Endothelial cell of umbilical vein (primary cell): Measurements from ENCODE around the gene ASL. TPM values are rescaled to one million over a fixed set of nuclear protein-coding genes. Genes with fewer than 3 reads are reported as not detected.

Experiments
- BruUV-seq: library from RNA; stranded (reverse); fragments of 400-500 nt; replicated peaks from 2 replicates; lab custom pipeline; 2021; lab: Mats Ljungman, UMichigan
- CTCF ChIA-PET: fragments of 300-600, 350-600 bp; sonication (Branson Sonifier 250); formaldehyde crosslinking; loops from one replicate; lab custom pipeline; 2021; ENCODE audit warnings: antibody characterized with exemption, inconsistent platforms; lab: Charles Lee
- POLR2A ChIA-PET: fragments of 300-600, 350-600 bp; sonication (Branson Sonifier 250); formaldehyde crosslinking; loops from one replicate; lab custom pipeline; 2021; ENCODE audit warnings: antibody characterized with exemption, inconsistent platforms; lab: Charles Lee
- DNase-seq: peaks from one replicate; pipeline ENCODE4 v3.0.0-alpha.2; 2011; ENCODE audit warnings: low read depth, low spot score
- FAIRE-seq: peaks from 2 replicates; lab custom pipeline; 2011; peaks lifted over from hg19 to GRCh38; lab: Jason Lieb, UNC
- H2AFZ ChIP-seq: 2 replicates; pipeline ENCODE4 v1.6.0; 2012; ENCODE audit warnings: low read depth, low read length, control low read depth, inconsistent platforms
- H3K27ac ChIP-seq: 2 replicates; pipeline ENCODE4 v1.5.1; 2011; ENCODE audit warnings: low read depth, mild to moderate bottlenecking, control low read depth, low read length, moderate library complexity; ENCODE audit not compliant: insufficient read depth
- H3K27me3 ChIP-seq, 2 experiments: 2 replicates each; pipeline versions ENCODE4 v1.6.0 to v1.6.1; 2011; ENCODE audit warnings: low read length in 2 of 2, mixed read lengths in 1 of 2; ENCODE audit not compliant: control insufficient read depth in 2 of 2, insufficient read depth in 2 of 2
- H3K36me3 ChIP-seq, 2 experiments: 2 replicates in 1 of 2; 3 replicates in 1 of 2; pipeline ENCODE4 v1.5.1; 2011; ENCODE audit warnings: low read length in 2 of 2, mild to moderate bottlenecking in 1 of 2, moderate library complexity in 1 of 2; ENCODE audit not compliant: control insufficient read depth in 2 of 2, insufficient read depth in 2 of 2; ENCODE audit errors: extremely low read depth in 1 of 2
- H3K4me1 ChIP-seq: 3 replicates; pipeline ENCODE4 v1.5.1; 2011; ENCODE audit warnings: mild to moderate bottlenecking, low read length; ENCODE audit not compliant: control insufficient read depth, insufficient read depth; ENCODE audit errors: extremely low read depth
- H3K4me2 ChIP-seq: 2 replicates; pipeline ENCODE4 v1.6.1; 2011; ENCODE audit warnings: low read length, control low read depth, mixed read lengths; ENCODE audit not compliant: insufficient read depth
- H3K4me3 ChIP-seq, 3 experiments: fragments of 200-600 bp in 1 of 3; sonication (generic), shearing (Covaris generic) in 1 of 3; replicated peaks in 1 of 3; 2 replicates each; pipeline ENCODE4 v1.5.1; 2011 to 2016; ENCODE audit warnings: control low read depth in 3 of 3, low read length in 3 of 3, mild to moderate bottlenecking in 2 of 3, inconsistent platforms in 1 of 3, low read depth in 1 of 3, moderate library complexity in 1 of 3; ENCODE audit not compliant: insufficient read depth in 1 of 3
- H3K79me2 ChIP-seq: 2 replicates; pipeline ENCODE4 v1.6.0; 2012; ENCODE audit warnings: low read length, inconsistent platforms; ENCODE audit not compliant: control insufficient read depth, insufficient read depth
- H3K9ac ChIP-seq: replicated peaks from 2 replicates; pipeline ENCODE3; 2011; ENCODE audit warnings: low read length, control low read depth; ENCODE audit not compliant: insufficient read depth; ENCODE audit errors: extremely low read depth
- H3K9me1 ChIP-seq: replicated peaks from 3 replicates; pipeline ENCODE4 v1.6.0; 2011; ENCODE audit warnings: mild to moderate bottlenecking, low read length; ENCODE audit not compliant: control insufficient read depth, insufficient read depth; ENCODE audit errors: extremely low read depth
- H3K9me3 ChIP-seq: replicated peaks from 2 replicates; pipeline ENCODE4 v1.5.1; 2012; ENCODE audit warnings: low read length, inconsistent platforms; ENCODE audit not compliant: control insufficient read depth, insufficient read depth
- H4K20me1 ChIP-seq: replicated peaks from 2 replicates; pipeline ENCODE3; 2011; ENCODE audit warnings: mild to moderate bottlenecking, low read length; ENCODE audit not compliant: control insufficient read depth, insufficient read depth; ENCODE audit errors: extremely low read depth
- EZH2 ChIP-seq: IDR thresholded peaks from 2 replicates; pipeline ENCODE4 v1.6.1; 2012; ENCODE audit warnings: borderline replicate concordance, low read depth, mild to moderate bottlenecking, moderate library complexity, low read length, inconsistent platforms; ENCODE audit not compliant: severe bottlenecking
- FOS ChIP-seq: IDR thresholded peaks from 2 replicates; pipeline ENCODE4 v1.6.1; 2011; ENCODE audit warnings: mild to moderate bottlenecking, low read length, moderate library complexity, borderline replicate concordance; ENCODE audit not compliant: insufficient read depth
- GATA2 ChIP-seq: IDR thresholded peaks from 2 replicates; pipeline ENCODE4 v1.7.0; 2011; ENCODE audit warnings: low read depth, mild to moderate bottlenecking, moderate library complexity, mixed read lengths, low read length; ENCODE audit not compliant: insufficient read length, insufficient read depth
- JUN ChIP-seq: IDR thresholded peaks from 2 replicates; pipeline ENCODE4 v1.6.1; 2011; ENCODE audit warnings: borderline replicate concordance, low read depth; ENCODE audit not compliant: insufficient read length, insufficient read depth
- MYC ChIP-seq: IDR thresholded peaks from one replicate; pipeline ENCODE4 v1.6.1; 2011; ENCODE audit warnings: mild to moderate bottlenecking, low read depth, low read length
- POLR2A ChIP-seq: IDR thresholded peaks from 2 replicates; pipeline ENCODE4 v1.6.1; 2012; ENCODE audit warnings: low read depth, mild to moderate bottlenecking, control low read depth, low read length
- POLR2AphosphoS5 ChIP-seq: IDR thresholded peaks from 2 replicates; pipeline ENCODE4 v1.6.1; 2012; ENCODE audit warnings: low read depth, mild to moderate bottlenecking, control low read depth, low read length, moderate library complexity; ENCODE audit not compliant: insufficient read depth
- dilution Hi-C: fragments of 300-500 bp; cut with MboI; formaldehyde crosslinking; loops from one replicate; pipeline ENCODE4 v1.15.0; 2019; ENCODE audit warnings: low sequenced_read_pairs; ENCODE audit not compliant: extremely low pct_ligation_motif_present
- intact Hi-C: fragments of 100-400 bp; cut with micrococcal nuclease; formaldehyde crosslinking; loops from one replicate; pipeline ENCODE4 v1.10.0; 2022
- polyA plus RNA-seq, 4 experiments: library from polyadenylated mRNA; depleted of rRNA in 3 of 4; stranded (reverse) in 3 of 4; unstranded in 1 of 4; fragments of >200 nt; gene quantifications; 2 replicates each; pipeline versions ENCODE4 v1.2.1 to v1.2.3, GENCODE V29; 2011 to 2012; ENCODE audit warnings: missing spikeins in 1 of 4
- total RNA-seq: library from RNA; stranded (reverse); gene quantifications from 2 replicates; pipeline ENCODE4 v1.2.3, GENCODE V29; 2021
- TF ChIP-seq, protein P1 (sequence below), 2 donors: IDR thresholded peaks; 1 replicate in 1 of 2; 2 replicates in 1 of 2; pipeline ENCODE4 v1.5.1; 2011; ENCODE audit warnings: low read length in 2 of 2, mild to moderate bottlenecking in 2 of 2, moderate library complexity in 2 of 2, control low read depth in 1 of 2, inconsistent platforms in 1 of 2, low read depth in 1 of 2; ENCODE audit not compliant: insufficient read depth in 1 of 2; ENCODE audit errors: extremely low read depth in 1 of 2
- TF ChIP-seq, protein P2 (sequence below): IDR thresholded peaks from 2 replicates; pipeline ENCODE4 v1.6.1; 2011; ENCODE audit not compliant: insufficient read depth, insufficient read length

ASL gene
- total and polyA plus RNA-seq, 2 donors (not counting 3 experiments of a cell fraction or from before 2014, with no cell fraction given): 50.5 to 57.8 TPM

DNA sequence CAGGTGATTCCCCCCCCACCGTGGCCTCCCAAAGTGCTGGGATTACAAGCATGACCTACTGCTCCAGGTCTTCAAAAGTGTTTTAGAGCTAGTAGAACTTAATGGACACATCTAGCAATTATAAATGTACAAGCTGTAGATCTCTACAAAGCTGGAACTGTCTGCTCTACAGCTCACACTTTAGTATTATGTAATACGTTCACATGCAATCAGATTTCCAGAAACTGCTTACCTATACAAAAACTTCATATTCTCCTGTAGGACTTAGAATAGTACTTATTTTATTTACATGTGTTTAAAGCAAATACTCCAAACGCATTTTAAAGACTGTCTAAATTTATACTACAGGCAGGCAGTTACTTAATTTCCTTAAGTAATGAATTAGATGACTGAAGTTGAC, 39.2 kb upstream of the ASL start:
- Histone ChIP-seq H3K4me3 (no peak overlapping the region), H2AFZ (no peak overlapping the region), H3K27ac (no peak overlapping the region), H3K9me1 (no peaks in the 10 kb centered on the region), H3K9ac (no peak overlapping the region), H3K9me3 (no peaks in the 10 kb centered on the region), H3K36me3 (no peaks in the 10 kb centered on the region), H3K4me2 (no peak overlapping the region), H3K79me2 (no peaks in the 10 kb centered on the region), H3K4me1 (no peaks in the 10 kb centered on the region), H4K20me1 (no peaks in the 10 kb centered on the region), H3K27me3 (no peaks in the 10 kb centered on the region)
- intact Hi-C loops (no loop called here), dilution Hi-C loops (no loop called here)
- ChIA-PET CTCF (interaction anchor here (1.0 to 1.6 kb wide), 2 partner anchors 34 to 131 kb away, joined by 3 read pairs; no protein-coding TSS in a partner anchor), POLR2A (no interaction called here)
- FAIRE-seq (no peak), DNase-seq (no peak)
- no TSS peak for BruUV-seq
- TF ChIP-seq, protein P1, sequence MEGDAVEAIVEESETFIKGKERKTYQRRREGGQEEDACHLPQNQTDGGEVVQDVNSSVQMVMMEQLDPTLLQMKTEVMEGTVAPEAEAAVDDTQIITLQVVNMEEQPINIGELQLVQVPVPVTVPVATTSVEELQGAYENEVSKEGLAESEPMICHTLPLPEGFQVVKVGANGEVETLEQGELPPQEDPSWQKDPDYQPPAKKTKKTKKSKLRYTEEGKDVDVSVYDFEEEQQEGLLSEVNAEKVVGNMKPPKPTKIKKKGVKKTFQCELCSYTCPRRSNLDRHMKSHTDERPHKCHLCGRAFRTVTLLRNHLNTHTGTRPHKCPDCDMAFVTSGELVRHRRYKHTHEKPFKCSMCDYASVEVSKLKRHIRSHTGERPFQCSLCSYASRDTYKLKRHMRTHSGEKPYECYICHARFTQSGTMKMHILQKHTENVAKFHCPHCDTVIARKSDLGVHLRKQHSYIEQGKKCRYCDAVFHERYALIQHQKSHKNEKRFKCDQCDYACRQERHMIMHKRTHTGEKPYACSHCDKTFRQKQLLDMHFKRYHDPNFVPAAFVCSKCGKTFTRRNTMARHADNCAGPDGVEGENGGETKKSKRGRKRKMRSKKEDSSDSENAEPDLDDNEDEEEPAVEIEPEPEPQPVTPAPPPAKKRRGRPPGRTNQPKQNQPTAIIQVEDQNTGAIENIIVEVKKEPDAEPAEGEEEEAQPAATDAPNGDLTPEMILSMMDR (IDR thresholded peaks at IDR 0.05; ENCODE audit: extremely low read depth in 1 of 2, insufficient read depth in 1 of 2, low read depth in 1 of 2, low read length in 2 of 2): no peak
- TF ChIP-seq POLR2A (no peak), MYC (no peak), POLR2AphosphoS5 (no peak), GATA2 (no peak), JUN (no peak), FOS (no peak), EZH2 (no peak)
- TF ChIP-seq, protein P2, sequence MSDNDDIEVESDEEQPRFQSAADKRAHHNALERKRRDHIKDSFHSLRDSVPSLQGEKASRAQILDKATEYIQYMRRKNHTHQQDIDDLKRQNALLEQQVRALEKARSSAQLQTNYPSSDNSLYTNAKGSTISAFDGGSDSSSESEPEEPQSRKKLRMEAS: no peak
